Stimulated activated CD8-positive, alpha-beta memory T cell treated with anti-CD3 and anti-CD28 coated beads, Interleukin-4, amount 100 ng/mL, for 24 hours (primary cell): ENCODE data around the gene MYO15A.

ENCODE experiments used
- DNase-seq: peaks from one replicate; pipeline ENCODE4 v3.0.0-alpha.2; 2020; ENCODE audit warnings: low read depth

The MYO15A gene

GRCh38 chr17:18159551-18160120, 51.1 kb downstream of the MYO15A start:
- no peak for DNase-seq

- no peak for DNase-seq
Measured at GRCh38 chr17:18160128-18160856, 51.7 kb downstream of the MYO15A start.

GRCh38 chr17:18161207-18162145, 52.9 kb downstream of the MYO15A start:
- DNase-seq, result no peak

GRCh38 chr17:18163547-18163946, 55.0 kb downstream of the MYO15A start:
- no peak for DNase-seq

- DNase-seq, result no peak
Measured at GRCh38 chr17:18166894-18167293, 58.3 kb downstream of the MYO15A start.

- no peak for DNase-seq
Measured at GRCh38 chr17:18167421-18167820, 58.9 kb downstream of the MYO15A start.

- no peak for DNase-seq
Measured at GRCh38 chr17:18172531-18173278, 64.1 kb downstream of the MYO15A start.

GRCh38 chr17:18173740-18174139, 65.2 kb downstream of the MYO15A start:
- no peak for DNase-seq

GRCh38 chr17:18176176-18176575, 67.6 kb downstream of the MYO15A start:
- no peak for DNase-seq

GRCh38 chr17:18177133-18177532, 68.6 kb downstream of the MYO15A start:
- DNase-seq, result no peak

GRCh38 chr17:18177722-18178121, 69.2 kb downstream of the MYO15A start:
- no peak for DNase-seq

- no peak for DNase-seq
Measured at GRCh38 chr17:18179196-18179595, 70.6 kb downstream of the MYO15A start.

GRCh38 chr17:18179804-18180203, 71.2 kb downstream of the MYO15A start:
- no peak for DNase-seq

- no peak for DNase-seq
Measured at GRCh38 chr17:18181358-18181757, 72.8 kb downstream of the MYO15A start.

GRCh38 chr17:18182110-18182977, 73.8 kb downstream of the MYO15A start:
- no peak for DNase-seq

- peak; percentile 76 for DNase-seq
Measured at GRCh38 chr17:18182978-18183333, 74.4 kb downstream of the MYO15A start.

GRCh38 chr17:18183334-18184142, 75.0 kb downstream of the MYO15A start, which contains the start of gene ALKBH5:
Gene ALKBH5 (plus strand): TSS chr17:18183828. CDS start chr17:18184244, 416 bp downstream.
- peak; percentile 96 for DNase-seq

GRCh38 chr17:18184143-18185031, 75.8 kb downstream of the MYO15A start:
- DNase-seq, result peak; percentile 51

- DNase-seq, result no peak
Measured at GRCh38 chr17:18185391-18185790, 76.8 kb downstream of the MYO15A start.
